Calu3 (cell line): ENCODE data around the gene LEF1. TPM values are rescaled to one million over a fixed set of nuclear protein-coding genes. Genes with fewer than 3 reads are reported as not detected.

Source experiments
- BruUV-seq: library from RNA; stranded (reverse); fragments of 400-500 nt; replicated peaks from 2 replicates; lab custom pipeline; 2021; lab: Mats Ljungman, UMichigan
- CTCF ChIA-PET: fragments of 300-600 bp; sonication (Branson Sonifier 250); formaldehyde crosslinking; loops from one replicate; lab custom pipeline; 2022; ENCODE audit warnings: antibody characterized with exemption; lab: Charles Lee
- DNase-seq: peaks from one replicate; pipeline ENCODE4 v3.0.0; 2022
- H3K27ac Mint-ChIP-seq: one replicate; pipeline ENCODE4 v1.8.0; 2022; ENCODE audit warnings: mixed read lengths; ENCODE audit not compliant: unreplicated experiment
- H3K27me3 Mint-ChIP-seq: one replicate; pipeline ENCODE4 v1.8.0; 2022; ENCODE audit warnings: mixed read lengths; ENCODE audit not compliant: unreplicated experiment
- H3K36me3 Mint-ChIP-seq: one replicate; pipeline ENCODE4 v1.8.0; 2022; ENCODE audit warnings: mild to moderate bottlenecking, moderate library complexity, mixed read lengths; ENCODE audit not compliant: insufficient read depth, unreplicated experiment
- H3K4me1 Mint-ChIP-seq: one replicate; pipeline ENCODE4 v1.8.0; 2022; ENCODE audit warnings: mild to moderate bottlenecking, low read depth, mixed read lengths; ENCODE audit not compliant: unreplicated experiment
- H3K4me3 Mint-ChIP-seq: one replicate; pipeline ENCODE4 v1.8.0; 2022; ENCODE audit warnings: mild to moderate bottlenecking, low read depth, moderate library complexity, mixed read lengths; ENCODE audit not compliant: unreplicated experiment
- H3K9me3 Mint-ChIP-seq: one replicate; pipeline ENCODE4 v1.8.0; 2022; ENCODE audit warnings: low read depth, mixed read lengths; ENCODE audit not compliant: unreplicated experiment
- intact Hi-C: fragments of 100-400 bp; cut with micrococcal nuclease; formaldehyde crosslinking; loops from one replicate; pipeline ENCODE4 v1.10.0; 2022; ENCODE audit not compliant: unreplicated experiment
- total RNA-seq: library from RNA; stranded (reverse); gene quantifications from 2 replicates; pipeline ENCODE4 v1.2.3, GENCODE V29; 2022
- TF ChIP-seq, protein P1 (sequence below): fragments of 200-600 bp; IDR thresholded peaks from one replicate; pipeline ENCODE4 v1.8.0; 2022; ENCODE audit warnings: antibody characterized with exemption; ENCODE audit not compliant: unreplicated experiment

The LEF1 gene
- total RNA-seq, 1 experiment from 2014 or later: not detected

DNA sequence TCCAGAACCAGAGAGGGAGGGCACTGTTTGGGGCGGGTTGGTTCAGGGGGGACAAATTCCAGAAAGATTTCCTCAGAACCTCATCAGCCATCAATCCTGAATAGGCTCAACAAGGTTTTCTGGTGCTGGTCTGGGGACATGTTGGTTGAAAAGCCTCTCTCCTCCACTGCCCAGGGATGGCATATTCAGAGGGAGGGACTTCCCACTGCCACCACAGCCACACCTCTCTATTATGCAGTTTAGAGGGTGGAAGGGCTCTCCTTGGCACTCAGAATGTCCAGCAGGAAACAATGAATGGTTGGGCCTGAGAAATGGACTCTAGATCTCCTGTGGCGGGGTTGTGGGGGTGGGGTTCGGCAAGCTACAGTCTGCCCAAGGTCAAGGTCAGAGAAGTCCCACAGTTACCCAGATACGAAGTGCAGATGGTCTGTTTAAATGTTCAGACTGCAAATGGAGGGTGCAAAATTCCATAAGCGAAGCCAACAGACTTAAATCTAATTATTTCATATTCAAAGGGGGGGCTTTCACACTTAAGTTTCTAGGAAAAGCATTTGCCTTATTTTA is 70.7 kb downstream of the LEF1 start:
- Mint-ChIP-seq H3K27ac (no peak overlapping the region), H3K27me3 (peaks cover 40% of the 10 kb centered on the region), H3K4me3 (no peak overlapping the region), H3K4me1 (no peaks in the 10 kb centered on the region), H3K36me3 (no peaks in the 10 kb centered on the region), H3K9me3 (no peaks in the 10 kb centered on the region)
- CTCF ChIA-PET: no interaction called here
- TF ChIP-seq, protein P1, sequence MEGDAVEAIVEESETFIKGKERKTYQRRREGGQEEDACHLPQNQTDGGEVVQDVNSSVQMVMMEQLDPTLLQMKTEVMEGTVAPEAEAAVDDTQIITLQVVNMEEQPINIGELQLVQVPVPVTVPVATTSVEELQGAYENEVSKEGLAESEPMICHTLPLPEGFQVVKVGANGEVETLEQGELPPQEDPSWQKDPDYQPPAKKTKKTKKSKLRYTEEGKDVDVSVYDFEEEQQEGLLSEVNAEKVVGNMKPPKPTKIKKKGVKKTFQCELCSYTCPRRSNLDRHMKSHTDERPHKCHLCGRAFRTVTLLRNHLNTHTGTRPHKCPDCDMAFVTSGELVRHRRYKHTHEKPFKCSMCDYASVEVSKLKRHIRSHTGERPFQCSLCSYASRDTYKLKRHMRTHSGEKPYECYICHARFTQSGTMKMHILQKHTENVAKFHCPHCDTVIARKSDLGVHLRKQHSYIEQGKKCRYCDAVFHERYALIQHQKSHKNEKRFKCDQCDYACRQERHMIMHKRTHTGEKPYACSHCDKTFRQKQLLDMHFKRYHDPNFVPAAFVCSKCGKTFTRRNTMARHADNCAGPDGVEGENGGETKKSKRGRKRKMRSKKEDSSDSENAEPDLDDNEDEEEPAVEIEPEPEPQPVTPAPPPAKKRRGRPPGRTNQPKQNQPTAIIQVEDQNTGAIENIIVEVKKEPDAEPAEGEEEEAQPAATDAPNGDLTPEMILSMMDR: no peak
- DNase-seq: no peak
- intact Hi-C loops: no loop called here
- no TSS peak for BruUV-seq

DNA sequence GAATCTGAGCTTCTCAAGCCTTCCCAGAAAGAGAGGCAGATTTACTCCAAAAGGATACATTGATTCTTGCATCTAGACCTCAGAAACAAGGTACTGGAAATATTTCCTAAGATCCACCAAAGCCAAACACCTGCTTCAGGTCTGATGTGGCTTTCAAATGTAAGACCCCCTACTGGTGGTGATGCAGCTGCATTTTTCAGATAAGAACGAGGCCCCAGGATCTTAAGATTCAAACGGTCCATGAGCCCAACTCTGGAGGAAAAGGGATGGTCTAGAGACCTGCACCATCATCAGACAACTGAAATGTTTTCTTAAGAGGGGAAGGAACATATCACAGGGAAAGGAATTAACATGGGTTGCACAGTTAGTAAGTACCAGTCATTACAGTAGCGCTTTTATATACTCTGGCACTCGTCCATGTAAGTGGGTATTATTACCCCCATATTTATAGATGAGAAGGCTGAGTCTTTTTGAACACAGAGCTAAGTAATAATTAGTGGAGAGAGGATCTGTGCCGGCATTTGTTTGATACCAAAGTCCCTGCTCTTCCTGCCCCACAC is 73.7 kb downstream of the LEF1 start:
- H3K27ac Mint-ChIP-seq: no peak overlapping the region
- CTCF ChIA-PET: interaction anchor here (0.6 kb wide), 1 partner anchor 33 kb away, joined by 3 read pairs; no protein-coding TSS in a partner anchor
- intact Hi-C loops: no loop called here
- DNase-seq: no peak
- no peak overlapping the region for H3K4me3 Mint-ChIP-seq
- TF ChIP-seq, protein P1: no peak
- peaks cover 22% of the 10 kb centered on the region for H3K27me3 Mint-ChIP-seq
- no TSS peak for BruUV-seq
- H3K36me3 Mint-ChIP-seq: no peaks in the 10 kb centered on the region
- H3K4me1 Mint-ChIP-seq: no peaks in the 10 kb centered on the region
- H3K9me3 Mint-ChIP-seq: no peaks in the 10 kb centered on the region

DNA sequence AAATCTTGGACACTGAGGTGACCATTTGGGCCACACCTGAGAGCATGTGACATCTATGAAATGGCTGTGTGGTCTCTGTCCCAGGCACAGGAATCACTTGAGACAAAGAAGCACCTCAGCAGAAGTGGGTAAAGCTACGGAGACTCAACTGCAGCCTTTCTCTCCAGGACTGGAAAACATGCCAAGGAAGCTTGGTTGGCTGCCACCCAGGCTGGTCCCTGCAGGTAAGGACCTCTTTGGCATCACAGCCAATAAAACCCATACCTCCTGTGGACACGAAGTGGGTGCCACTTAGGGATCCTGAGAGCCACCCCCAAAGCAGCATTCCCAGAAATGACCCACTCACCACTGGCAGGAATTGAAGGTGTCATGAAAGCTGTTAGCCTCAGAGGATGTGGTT is 74.6 kb downstream of the LEF1 start:
- no peak overlapping the region for H3K4me3 Mint-ChIP-seq
- H3K9me3 Mint-ChIP-seq: no peaks in the 10 kb centered on the region

DNA sequence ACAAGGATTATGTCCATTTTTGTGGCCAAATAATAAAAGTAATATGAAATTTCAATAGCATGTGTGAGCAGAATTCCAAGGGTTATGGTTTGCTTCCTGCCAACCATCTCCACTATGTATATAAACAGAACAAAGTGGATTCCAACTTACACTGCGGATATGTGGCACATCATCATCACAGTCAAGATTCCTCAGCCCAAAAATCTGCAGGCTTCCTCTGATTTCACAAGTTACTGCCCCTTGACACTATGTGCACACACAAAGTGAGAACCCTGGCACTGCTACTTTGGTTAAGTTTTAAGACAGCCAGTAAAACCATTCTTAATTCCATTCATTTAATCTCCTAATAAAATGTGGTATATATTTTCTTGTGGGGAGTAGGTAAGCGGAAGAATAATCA is 76.4 kb downstream of the LEF1 start:
- Mint-ChIP-seq H3K4me1 (no peaks in the 10 kb centered on the region), H3K36me3 (no peaks in the 10 kb centered on the region), H3K27ac (no peak overlapping the region), H3K9me3 (no peaks in the 10 kb centered on the region), H3K27me3 (peaks cover 22% of the 10 kb centered on the region), H3K4me3 (no peak overlapping the region)
- BruUV-seq: no TSS peak
- intact Hi-C loops: no loop called here
- no peak for DNase-seq
- TF ChIP-seq, protein P1: no peak
- CTCF ChIA-PET: interaction anchor here (0.7 kb wide), 1 partner anchor 1173 kb away, joined by 8 read pairs; no protein-coding TSS in a partner anchor

More for the DNA sequence above, 74.6 kb downstream of the LEF1 start:
- Mint-ChIP-seq H3K36me3 (no peaks in the 10 kb centered on the region), H3K4me1 (no peaks in the 10 kb centered on the region), H3K27me3 (peaks cover 22% of the 10 kb centered on the region), H3K27ac (no peak overlapping the region)
- intact Hi-C loops: no loop called here
- no peak for DNase-seq
- CTCF ChIA-PET: interaction anchor here (0.6 kb wide), 1 partner anchor 34 kb away, joined by 3 read pairs; no protein-coding TSS in a partner anchor
- TF ChIP-seq, protein P1: no peak
- BruUV-seq: no TSS peak
